ENCODE measurements around the gene CYTH4.

GRCh38 chr22:37362621-37363020, 80.3 kb downstream of the CYTH4 start:
- TF ChIP-seq, protein P1, sequence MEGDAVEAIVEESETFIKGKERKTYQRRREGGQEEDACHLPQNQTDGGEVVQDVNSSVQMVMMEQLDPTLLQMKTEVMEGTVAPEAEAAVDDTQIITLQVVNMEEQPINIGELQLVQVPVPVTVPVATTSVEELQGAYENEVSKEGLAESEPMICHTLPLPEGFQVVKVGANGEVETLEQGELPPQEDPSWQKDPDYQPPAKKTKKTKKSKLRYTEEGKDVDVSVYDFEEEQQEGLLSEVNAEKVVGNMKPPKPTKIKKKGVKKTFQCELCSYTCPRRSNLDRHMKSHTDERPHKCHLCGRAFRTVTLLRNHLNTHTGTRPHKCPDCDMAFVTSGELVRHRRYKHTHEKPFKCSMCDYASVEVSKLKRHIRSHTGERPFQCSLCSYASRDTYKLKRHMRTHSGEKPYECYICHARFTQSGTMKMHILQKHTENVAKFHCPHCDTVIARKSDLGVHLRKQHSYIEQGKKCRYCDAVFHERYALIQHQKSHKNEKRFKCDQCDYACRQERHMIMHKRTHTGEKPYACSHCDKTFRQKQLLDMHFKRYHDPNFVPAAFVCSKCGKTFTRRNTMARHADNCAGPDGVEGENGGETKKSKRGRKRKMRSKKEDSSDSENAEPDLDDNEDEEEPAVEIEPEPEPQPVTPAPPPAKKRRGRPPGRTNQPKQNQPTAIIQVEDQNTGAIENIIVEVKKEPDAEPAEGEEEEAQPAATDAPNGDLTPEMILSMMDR (IDR thresholded peaks at IDR 0.05), result no peak
- no peak for TF ChIP-seq POLR2A (IDR thresholded peaks at IDR 0.05)
